H1 (cell line): ENCODE measurements around the gene HOXB7. TPM values are rescaled to one million over a fixed set of nuclear protein-coding genes. Genes with fewer than 3 reads are reported as not detected.

Source experiments
- CBX8 ChIP-seq: fragments of 300-800, 300-1000 bp; sonication (generic); IDR thresholded peaks from 2 replicates; pipeline ENCODE4 v1.7.1; 2016; ENCODE audit warnings: low read depth, low read length, borderline replicate concordance
- EGR1 ChIP-seq: IDR thresholded peaks from 2 replicates; pipeline ENCODE4 v1.6.1; 2011; ENCODE audit warnings: low read depth, low read length, borderline replicate concordance
- EZH2 ChIP-seq: fragments of 200-600 bp; sonication (generic); IDR thresholded peaks from 2 replicates; pipeline ENCODE4 v1.7.1; 2012; ENCODE audit warnings: low read depth, mild to moderate bottlenecking, moderate library complexity, low read length, inconsistent platforms; ENCODE audit not compliant: severe bottlenecking
- FOSL1 ChIP-seq: IDR thresholded peaks from 2 replicates; pipeline ENCODE4 v1.6.1; 2011; ENCODE audit warnings: mild to moderate bottlenecking, low read depth, low read length, moderate library complexity; ENCODE audit not compliant: insufficient read depth
- GABPA ChIP-seq: IDR thresholded peaks from 2 replicates; pipeline ENCODE4 v1.6.1; 2011; ENCODE audit warnings: mild to moderate bottlenecking, low read length, moderate library complexity, borderline replicate concordance; ENCODE audit not compliant: insufficient read depth
- GTF2F1 ChIP-seq: IDR thresholded peaks from 2 replicates; pipeline ENCODE4 v1.6.1; 2012; ENCODE audit warnings: low read depth, low read length, improper control_type of control experiment, borderline replicate concordance
- HDAC6 ChIP-seq: IDR thresholded peaks from one replicate; pipeline ENCODE4 v1.7.1; 2012; ENCODE audit warnings: low read depth, mild to moderate bottlenecking, inconsistent platforms, low read length, moderate library complexity
- KDM1A ChIP-seq: fragments of 200-600, 300-600 bp; sonication (generic); IDR thresholded peaks from 2 replicates; pipeline ENCODE4 v1.7.1; 2016; ENCODE audit warnings: mild to moderate bottlenecking, low read length, borderline replicate concordance
- KDM4A ChIP-seq: IDR thresholded peaks from one replicate; pipeline ENCODE4 v1.7.1; 2012; ENCODE audit warnings: low read depth, mild to moderate bottlenecking, moderate library complexity, low read length, inconsistent platforms; ENCODE audit not compliant: severe bottlenecking
- NRF1 ChIP-seq: IDR thresholded peaks from 2 replicates; pipeline ENCODE4 v1.6.1; 2011; ENCODE audit warnings: mild to moderate bottlenecking, low read depth, low read length, improper control_type of control experiment
- PHF8 ChIP-seq: fragments of 200-600 bp; sonication (generic); conservative IDR thresholded peaks from 2 replicates; pipeline ENCODE4 v1.7.1; 2012; ENCODE audit warnings: low read depth, mild to moderate bottlenecking, inconsistent platforms, low read length, moderate library complexity
- POLR2AphosphoS5 ChIP-seq: IDR thresholded peaks from 2 replicates; pipeline ENCODE4 v1.6.1; 2011; ENCODE audit warnings: low read depth, low read length
- RNF2 ChIP-seq: fragments of 200-900, 300-1000 bp; sonication (generic); IDR thresholded peaks from 2 replicates; pipeline ENCODE4 v1.7.1; 2016; ENCODE audit warnings: borderline replicate concordance, low read depth, mild to moderate bottlenecking, antibody characterized with exemption, low read length; ENCODE audit not compliant: poor library complexity, severe bottlenecking; ENCODE audit errors: missing control alignments
- RXRA ChIP-seq: IDR thresholded peaks from 2 replicates; pipeline ENCODE4 v1.6.1; 2011; ENCODE audit warnings: low read depth, mild to moderate bottlenecking, low read length, moderate library complexity; ENCODE audit not compliant: insufficient read depth
- SP4 ChIP-seq: IDR thresholded peaks from 2 replicates; pipeline ENCODE4 v1.6.1; 2012; ENCODE audit warnings: low read length, inconsistent platforms
- TAF7 ChIP-seq: optimal IDR thresholded peaks from 2 replicates; pipeline ENCODE3; 2011; ENCODE audit warnings: low read depth, mild to moderate bottlenecking, inconsistent platforms, low read length, moderate library complexity, borderline replicate concordance
- polyA plus RNA-seq, 7 experiments: library from polyadenylated mRNA; depleted of rRNA in 3 of 7; stranded (reverse) in 5 of 7; unstranded in 2 of 7; fragments of >200 nt in 5 of 7; fragments of 200-250 nt in 2 of 7; gene quantifications; 1 replicate in 5 of 7; 2 replicates in 1 of 7; 4 replicates in 1 of 7; pipeline versions ENCODE4 v1.2.1 to v1.2.3, GENCODE V29; 2011 to 2013; ENCODE audit warnings: missing spikeins in 2 of 7, mixed read lengths in 2 of 7
- total RNA-seq: library from RNA; stranded (reverse); fragmentation: NEBNext Ultra II Directional; extraction: Animal tissue kit (Norgen Biotek cat#: 25700); gene quantifications from 2 replicates; pipeline ENCODE4 v1.2.1, GENCODE V29; 2021
- TF ChIP-seq, protein P1 (sequence below), 3 experiments: IDR thresholded peaks; 1 replicate in 2 of 3; 2 replicates in 1 of 3; pipeline versions ENCODE4 v1.5.1 to v1.6.1; 2011; ENCODE audit warnings: low read length in 3 of 3, mild to moderate bottlenecking in 3 of 3, inconsistent platforms in 2 of 3, low read depth in 1 of 3, moderate library complexity in 1 of 3; ENCODE audit not compliant: insufficient read depth in 1 of 3; ENCODE audit errors: control extremely low read depth in 1 of 3
- TF ChIP-seq, protein P2 (sequence below): IDR thresholded peaks from 2 replicates; pipeline ENCODE4 v1.6.1; 2012; ENCODE audit warnings: inconsistent platforms
- TF ChIP-seq, protein P3 (sequence below): IDR thresholded peaks from 2 replicates; pipeline ENCODE4 v1.6.1; 2011; ENCODE audit warnings: low read length, improper control_type of control experiment

HOXB7 gene
- total and polyA plus RNA-seq, 2 of the 8 experiments (the other 6 are each of a cell fraction or from before 2014, with no cell fraction given): not detected

DNA sequence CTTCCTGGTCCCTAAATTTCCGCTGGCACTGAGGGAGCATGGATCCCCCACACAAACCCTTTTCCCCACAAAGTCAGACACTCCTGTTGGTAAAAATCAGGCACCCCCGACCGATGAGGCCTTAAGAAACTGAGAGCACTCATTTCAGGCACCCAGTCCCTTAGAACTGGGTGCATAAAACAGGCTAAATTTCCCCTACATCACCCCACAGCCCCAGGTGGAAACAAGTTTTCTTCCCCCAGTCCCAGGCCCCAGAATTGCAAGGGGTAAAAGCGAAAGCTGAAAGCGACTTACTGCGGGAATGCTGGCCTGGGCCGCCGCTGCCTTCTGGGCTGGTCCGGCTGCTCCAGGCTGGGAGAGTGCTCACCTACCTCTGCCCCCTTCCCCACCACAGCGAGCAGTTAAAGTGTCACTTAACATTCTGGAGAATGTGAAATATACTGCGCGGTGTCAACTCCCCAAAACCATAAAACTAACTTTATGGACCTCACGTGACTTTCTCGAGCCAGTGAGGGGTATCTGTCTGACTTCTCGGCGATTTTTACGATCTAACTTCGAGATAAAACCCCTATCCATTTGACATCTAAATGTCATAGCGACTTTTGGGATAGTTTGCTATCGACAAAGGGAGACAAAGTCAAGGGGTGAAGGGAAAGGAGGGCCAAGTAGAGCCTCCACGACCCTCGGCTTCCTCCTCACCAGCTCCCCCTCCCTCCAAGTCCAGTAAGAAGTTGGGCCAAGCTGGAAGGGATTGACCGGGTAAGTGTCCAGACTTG, 20.8 kb downstream of the HOXB7 start, which contains the start of gene HOXB3 (continued):
- TF ChIP-seq, protein P1, sequence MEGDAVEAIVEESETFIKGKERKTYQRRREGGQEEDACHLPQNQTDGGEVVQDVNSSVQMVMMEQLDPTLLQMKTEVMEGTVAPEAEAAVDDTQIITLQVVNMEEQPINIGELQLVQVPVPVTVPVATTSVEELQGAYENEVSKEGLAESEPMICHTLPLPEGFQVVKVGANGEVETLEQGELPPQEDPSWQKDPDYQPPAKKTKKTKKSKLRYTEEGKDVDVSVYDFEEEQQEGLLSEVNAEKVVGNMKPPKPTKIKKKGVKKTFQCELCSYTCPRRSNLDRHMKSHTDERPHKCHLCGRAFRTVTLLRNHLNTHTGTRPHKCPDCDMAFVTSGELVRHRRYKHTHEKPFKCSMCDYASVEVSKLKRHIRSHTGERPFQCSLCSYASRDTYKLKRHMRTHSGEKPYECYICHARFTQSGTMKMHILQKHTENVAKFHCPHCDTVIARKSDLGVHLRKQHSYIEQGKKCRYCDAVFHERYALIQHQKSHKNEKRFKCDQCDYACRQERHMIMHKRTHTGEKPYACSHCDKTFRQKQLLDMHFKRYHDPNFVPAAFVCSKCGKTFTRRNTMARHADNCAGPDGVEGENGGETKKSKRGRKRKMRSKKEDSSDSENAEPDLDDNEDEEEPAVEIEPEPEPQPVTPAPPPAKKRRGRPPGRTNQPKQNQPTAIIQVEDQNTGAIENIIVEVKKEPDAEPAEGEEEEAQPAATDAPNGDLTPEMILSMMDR (IDR thresholded peaks at IDR 0.05; ENCODE audit: control extremely low read depth in 1 of 3, insufficient read depth in 1 of 3, low read depth in 1 of 3, low read length in 3 of 3): no peak
- TF ChIP-seq PHF8: no peak
- no peak for TF ChIP-seq NRF1
- peak; percentile 93 for TF ChIP-seq RNF2
- no peak for TF ChIP-seq GTF2F1
- no peak for TF ChIP-seq TAF7
- peak; percentile 85; the same call in 1 of the 2 replicates for TF ChIP-seq CBX8
- TF ChIP-seq FOSL1: no peak
- peak; percentile 94 for TF ChIP-seq EZH2
- no peak for TF ChIP-seq GABPA
- no peak for TF ChIP-seq RXRA
- TF ChIP-seq POLR2AphosphoS5: no peak
- TF ChIP-seq HDAC6: no peak
- TF ChIP-seq EGR1: no peak
- TF ChIP-seq, protein P2, sequence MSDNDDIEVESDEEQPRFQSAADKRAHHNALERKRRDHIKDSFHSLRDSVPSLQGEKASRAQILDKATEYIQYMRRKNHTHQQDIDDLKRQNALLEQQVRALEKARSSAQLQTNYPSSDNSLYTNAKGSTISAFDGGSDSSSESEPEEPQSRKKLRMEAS: no peak
- TF ChIP-seq KDM4A: no peak
- no peak for TF ChIP-seq KDM1A
- TF ChIP-seq, protein P3, sequence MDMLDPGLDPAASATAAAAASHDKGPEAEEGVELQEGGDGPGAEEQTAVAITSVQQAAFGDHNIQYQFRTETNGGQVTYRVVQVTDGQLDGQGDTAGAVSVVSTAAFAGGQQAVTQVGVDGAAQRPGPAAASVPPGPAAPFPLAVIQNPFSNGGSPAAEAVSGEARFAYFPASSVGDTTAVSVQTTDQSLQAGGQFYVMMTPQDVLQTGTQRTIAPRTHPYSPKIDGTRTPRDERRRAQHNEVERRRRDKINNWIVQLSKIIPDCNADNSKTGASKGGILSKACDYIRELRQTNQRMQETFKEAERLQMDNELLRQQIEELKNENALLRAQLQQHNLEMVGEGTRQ: 0 out of 2 replicates have a peak, but pooled peaks have one; percentile 8
- TF ChIP-seq SP4: no peak
